ENCODE results near the gene DUSP15.

The DUSP15 gene

DNA sequence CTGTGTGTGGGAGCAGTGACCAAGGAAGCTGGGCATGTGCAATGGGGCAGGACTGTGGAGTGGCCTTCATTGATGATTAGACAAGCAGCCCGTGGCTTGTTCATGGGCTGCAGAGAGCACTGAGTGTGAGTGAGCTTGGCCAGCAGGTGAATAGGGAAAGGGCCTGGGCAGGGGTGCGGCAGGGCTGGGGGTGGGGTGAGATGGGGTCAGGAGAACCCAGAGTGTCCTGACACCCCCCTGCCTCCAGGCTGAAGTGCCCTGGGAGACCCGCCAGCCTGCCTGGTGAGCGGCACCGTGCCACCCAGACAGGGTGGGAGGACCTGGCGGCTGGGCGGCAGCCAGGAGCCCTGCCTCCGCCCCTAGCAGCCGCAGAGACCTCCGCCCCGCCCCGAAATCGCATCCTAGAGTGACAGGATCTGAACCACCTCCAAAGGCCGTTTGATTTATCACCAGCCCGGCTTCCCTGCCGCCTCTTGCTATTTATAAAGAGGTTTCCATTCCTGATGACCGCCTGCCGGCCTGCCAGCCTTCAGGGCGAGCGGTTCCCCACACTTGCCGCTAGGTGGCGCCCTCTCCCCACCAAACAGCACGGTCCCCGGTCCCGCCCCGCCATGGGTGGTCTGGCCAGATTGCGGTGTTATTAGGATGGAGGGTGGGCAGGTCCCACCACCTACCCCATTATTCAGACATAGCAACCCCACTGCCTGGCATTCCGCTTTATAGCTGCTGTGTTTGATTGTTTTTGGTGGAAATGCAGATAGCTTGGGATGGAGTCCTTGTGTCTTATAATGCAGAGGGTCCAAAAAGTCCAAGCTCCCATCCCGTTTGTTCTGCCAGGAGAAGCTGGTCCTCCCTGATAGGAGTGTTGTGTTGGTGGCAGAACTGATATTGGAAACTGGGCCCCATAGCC lies 47.7 kb downstream of the DUSP15 start:
- Histone ChIP-seq H3K36me3 (no peaks in the 10 kb centered on the region), H3K27me3 (ENCODE audit: insufficient read depth, low read depth, severe bottlenecking) (no peaks in the 10 kb centered on the region), H3K27ac (no peak overlapping the region), H3K9me3 (ENCODE audit: severe bottlenecking) (no peaks in the 10 kb centered on the region), H3K4me3 (ENCODE audit: low read depth, low read length) (no peak overlapping the region)
- TF ChIP-seq, protein P1, sequence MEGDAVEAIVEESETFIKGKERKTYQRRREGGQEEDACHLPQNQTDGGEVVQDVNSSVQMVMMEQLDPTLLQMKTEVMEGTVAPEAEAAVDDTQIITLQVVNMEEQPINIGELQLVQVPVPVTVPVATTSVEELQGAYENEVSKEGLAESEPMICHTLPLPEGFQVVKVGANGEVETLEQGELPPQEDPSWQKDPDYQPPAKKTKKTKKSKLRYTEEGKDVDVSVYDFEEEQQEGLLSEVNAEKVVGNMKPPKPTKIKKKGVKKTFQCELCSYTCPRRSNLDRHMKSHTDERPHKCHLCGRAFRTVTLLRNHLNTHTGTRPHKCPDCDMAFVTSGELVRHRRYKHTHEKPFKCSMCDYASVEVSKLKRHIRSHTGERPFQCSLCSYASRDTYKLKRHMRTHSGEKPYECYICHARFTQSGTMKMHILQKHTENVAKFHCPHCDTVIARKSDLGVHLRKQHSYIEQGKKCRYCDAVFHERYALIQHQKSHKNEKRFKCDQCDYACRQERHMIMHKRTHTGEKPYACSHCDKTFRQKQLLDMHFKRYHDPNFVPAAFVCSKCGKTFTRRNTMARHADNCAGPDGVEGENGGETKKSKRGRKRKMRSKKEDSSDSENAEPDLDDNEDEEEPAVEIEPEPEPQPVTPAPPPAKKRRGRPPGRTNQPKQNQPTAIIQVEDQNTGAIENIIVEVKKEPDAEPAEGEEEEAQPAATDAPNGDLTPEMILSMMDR (IDR thresholded peaks at IDR 0.05; ENCODE audit: low read depth, low read length), result peak; percentile 89
- peak; percentile 73 for DNase-seq

DNA sequence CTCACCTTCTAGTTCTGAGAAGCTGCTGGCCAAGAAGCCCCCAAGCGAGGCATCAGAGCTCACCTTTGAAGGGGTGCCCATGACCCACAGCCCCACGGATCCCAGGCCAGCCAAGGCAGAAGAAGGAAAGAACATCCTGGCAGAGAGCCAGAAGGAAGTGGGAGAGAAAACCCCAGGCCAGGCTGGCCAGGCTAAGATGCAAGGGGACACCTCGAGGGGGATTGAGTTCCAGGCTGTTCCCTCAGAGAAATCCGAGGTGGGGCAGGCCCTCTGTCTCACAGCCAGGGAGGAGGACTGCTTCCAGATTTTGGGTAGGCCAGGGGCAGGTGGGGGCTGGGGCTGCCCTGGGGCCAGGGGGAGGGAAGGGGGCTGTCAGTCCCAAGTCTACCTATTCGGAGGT lies 48.9 kb downstream of the DUSP15 start:
- Histone ChIP-seq H3K9me3 (ENCODE audit: severe bottlenecking) (no peaks in the 10 kb centered on the region), H3K27ac (no peak overlapping the region), H3K4me3 (ENCODE audit: low read depth, low read length) (no peak overlapping the region), H3K36me3 (no peaks in the 10 kb centered on the region), H3K27me3 (ENCODE audit: insufficient read depth, low read depth, severe bottlenecking) (no peaks in the 10 kb centered on the region)
- TF ChIP-seq, protein P1 (IDR thresholded peaks at IDR 0.05; ENCODE audit: low read depth, low read length), result no peak
- no peak for DNase-seq

DNA sequence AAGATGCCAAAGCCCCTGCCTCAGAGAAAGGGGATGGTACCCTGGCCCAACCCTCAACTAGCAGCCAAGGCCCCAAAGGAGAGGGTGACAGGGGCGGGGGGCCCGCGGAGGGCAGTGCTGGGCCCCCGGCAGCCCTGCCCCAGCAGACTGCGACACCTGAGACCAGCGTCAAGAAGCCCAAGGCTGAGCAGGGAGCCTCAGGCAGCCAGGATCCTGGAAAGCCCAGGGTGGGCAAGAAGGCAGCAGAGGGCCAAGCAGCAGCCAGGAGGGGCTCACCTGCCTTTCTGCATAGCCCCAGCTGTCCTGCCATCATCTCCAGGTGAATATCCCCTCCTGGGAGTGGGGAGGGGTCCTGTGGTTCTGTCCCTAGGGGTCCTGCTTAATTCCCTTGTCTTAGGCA lies 50.1 kb downstream of the DUSP15 start:
- H3K9me3 ChIP-seq (ENCODE audit: severe bottlenecking), result no peaks in the 10 kb centered on the region
- no peak overlapping the region for H3K4me3 ChIP-seq (ENCODE audit: low read depth, low read length)
- no peak for DNase-seq
- H3K27ac ChIP-seq, result no peak overlapping the region
- no peaks in the 10 kb centered on the region for H3K36me3 ChIP-seq
- H3K27me3 ChIP-seq (ENCODE audit: insufficient read depth, low read depth, severe bottlenecking), result no peaks in the 10 kb centered on the region
- TF ChIP-seq, protein P1 (IDR thresholded peaks at IDR 0.05; ENCODE audit: low read depth, low read length), result no peak

DNA sequence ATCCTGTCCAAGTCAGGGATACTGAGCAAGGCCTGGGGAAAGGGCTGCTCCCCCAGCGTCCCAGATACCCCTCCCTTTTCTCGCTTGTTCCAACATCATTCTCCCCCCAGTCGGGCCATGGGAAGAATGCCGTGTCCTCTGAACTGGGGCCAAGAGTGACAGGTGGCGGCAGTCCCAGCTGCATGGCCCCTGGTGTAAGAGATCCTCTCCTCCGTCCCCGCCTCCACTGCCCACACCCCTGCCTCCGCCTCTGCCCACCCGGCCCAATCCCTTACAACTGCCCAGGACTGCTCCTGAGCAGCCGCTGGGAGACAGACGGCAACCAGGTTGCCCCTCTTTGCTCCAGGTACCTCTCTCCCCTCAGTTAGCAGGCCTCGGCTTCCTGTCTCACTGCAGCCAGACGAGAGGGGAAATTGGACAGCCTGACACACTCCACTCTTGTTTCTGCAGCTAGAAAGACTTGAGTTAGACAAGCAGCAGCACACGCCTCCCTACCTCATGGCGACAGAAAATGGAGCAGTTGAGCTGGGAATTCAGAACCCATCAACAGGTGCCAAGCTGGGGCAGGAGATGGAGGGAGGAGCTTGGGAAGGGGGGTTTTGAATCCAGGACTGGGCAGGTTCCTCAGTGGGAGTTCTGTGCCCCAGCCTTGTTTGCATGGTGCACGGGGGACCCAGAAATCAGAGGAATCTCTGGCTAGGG lies 51.1 kb downstream of the DUSP15 start, which contains the start of gene MYLK2:
Gene MYLK2, plus strand, starts transcription at position 274 of the 702 bp plus-strand sequence. Its CDS starts 225 bp downstream, at position 499.
- DNase-seq, result peak; percentile 55
- no peak within 1 kb of the TSS for H3K4me3 ChIP-seq (ENCODE audit: low read depth, low read length)
- H3K27me3 ChIP-seq (ENCODE audit: insufficient read depth, low read depth, severe bottlenecking), result no peaks in the 10 kb centered on the region
- TF ChIP-seq, protein P1 (IDR thresholded peaks at IDR 0.05; ENCODE audit: low read depth, low read length), result no peak
- no peaks in the 10 kb centered on the region for H3K9me3 ChIP-seq (ENCODE audit: severe bottlenecking)
- no peaks in the 10 kb centered on the region for H3K36me3 ChIP-seq
- H3K27ac ChIP-seq, result no peak within 1 kb of the TSS

DNA sequence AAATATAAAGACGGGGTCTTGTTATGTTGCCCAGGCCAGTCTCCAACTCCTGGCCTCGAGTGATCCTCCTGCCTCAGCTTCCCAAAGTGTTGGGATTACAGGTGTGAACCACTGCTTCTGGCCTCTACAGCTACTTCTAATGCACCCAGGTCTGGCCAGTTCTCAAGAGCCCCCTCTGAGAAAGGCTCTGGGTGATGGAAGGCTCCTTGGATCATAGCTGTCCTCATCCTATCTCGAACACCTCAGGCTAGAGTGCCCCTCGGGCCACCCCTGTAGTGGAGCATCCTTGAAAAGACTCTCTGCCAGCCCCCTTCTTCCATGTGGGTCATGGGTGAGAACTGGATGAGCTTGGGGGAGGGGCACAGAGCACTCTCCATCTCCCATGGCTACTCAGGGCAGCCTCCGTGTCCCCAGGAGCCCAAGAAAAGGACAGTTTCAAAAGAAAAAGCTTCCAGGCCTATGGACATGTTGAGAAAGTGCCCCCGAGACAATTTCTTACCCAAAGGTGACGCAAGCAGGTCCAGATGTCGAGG lies 51.9 kb downstream of the DUSP15 start:
- no peak overlapping the region for H3K4me3 ChIP-seq (ENCODE audit: low read depth, low read length)
- no peak overlapping the region for H3K27ac ChIP-seq
- TF ChIP-seq, protein P1 (IDR thresholded peaks at IDR 0.05; ENCODE audit: low read depth, low read length), result no peak
- H3K27me3 ChIP-seq (ENCODE audit: insufficient read depth, low read depth, severe bottlenecking), result no peaks in the 10 kb centered on the region
- no peaks in the 10 kb centered on the region for H3K36me3 ChIP-seq
- DNase-seq, result no peak
- no peaks in the 10 kb centered on the region for H3K9me3 ChIP-seq (ENCODE audit: severe bottlenecking)
